Spleen (tissue), 7 donors: ENCODE results near the gene CPNE6.

Experiments used
- CTCF ChIP-seq, 11 experiments: fragments of 200-600 bp in 7 of 11; fragments of 450-650 bp in 4 of 11; sonication (generic) in 4 of 11; IDR thresholded peaks in 8 of 11; conservative IDR thresholded peaks in 3 of 11; 1 replicate in 7 of 11; 2 replicates in 4 of 11; pipeline versions ENCODE4 v1.4.0 to v1.8.0; 2016 to 2021; ENCODE audit warnings: antibody characterized with exemption in 11 of 11, inconsistent platforms in 4 of 11, mild to moderate bottlenecking in 1 of 11
- POLR2A ChIP-seq, 3 donors: fragments of 450-650 bp; IDR thresholded peaks; one replicate each; pipeline ENCODE4 v1.5.1; 2017; ENCODE audit warnings: antibody characterized with exemption in 3 of 3, mild to moderate bottlenecking in 1 of 3
- POLR2AphosphoS5 ChIP-seq, 3 donors: sonication (generic); formaldehyde crosslinking; IDR thresholded peaks; one replicate each; pipeline ENCODE4 v1.5.1; 2017; ENCODE audit warnings: antibody characterized with exemption in 3 of 3
- donor health status: DM: no; HTN: no; CAD: no; lungs with moderate emphysema.
- donor health status: DM: no; HTN: no; CAD: no.
- donor health status: DM: no; HTN: no; CAD: no.

GRCh38 chr14:24067133-24068082, 4.0 kb upstream of the CPNE6 start:
- TF ChIP-seq POLR2A (IDR thresholded peaks at IDR 0.05), result no peak
- TF ChIP-seq POLR2AphosphoS5 (IDR thresholded peaks at IDR 0.05), result no peak
- no peak for TF ChIP-seq CTCF (IDR thresholded peaks at IDR 0.05 in 8 of 11, conservative IDR thresholded peaks at IDR 0.05 in 3 of 11)
